ENCODE data around the gene TAS1R3.

TAS1R3 gene

GRCh38 chr1:1324524-1325287 is 6.4 kb upstream of the TAS1R3 start, which contains the start of the genes CPTP and INTS11:
Gene CPTP, plus strand, starts transcription at chr1:1324802. Its CDS starts 2,109 bp downstream, at chr1:1326911.
Gene INTS11, minus strand, starts transcription at chr1:1324660. Its CDS starts 52 bp downstream, at chr1:1324608.
- peak; percentile 99 for DNase-seq (ENCODE audit: low spot score)

GRCh38 chr1:1325288-1326074 is 5.6 kb upstream of the TAS1R3 start:
- DNase-seq (ENCODE audit: low spot score), result no peak

- DNase-seq (ENCODE audit: low spot score), result no peak
Measured at GRCh38 chr1:1326075-1326605, 4.9 kb upstream of the TAS1R3 start.

- DNase-seq (ENCODE audit: low spot score), result no peak
Measured at GRCh38 chr1:1327291-1327690, 3.8 kb upstream of the TAS1R3 start.

GRCh38 chr1:1328254-1328653 is 2.8 kb upstream of the TAS1R3 start:
- no peak for DNase-seq (ENCODE audit: low spot score)

- no peak for DNase-seq (ENCODE audit: low spot score)
Measured at GRCh38 chr1:1329304-1330210, 1.5 kb upstream of the TAS1R3 start.

- no peak for DNase-seq (ENCODE audit: low spot score)
Measured at GRCh38 chr1:1330366-1331067, 563 bp upstream of the TAS1R3 start.

GRCh38 chr1:1332031-1332755 is 1.1 kb downstream of the TAS1R3 start:
- DNase-seq (ENCODE audit: low spot score), result no peak

GRCh38 chr1:1332774-1333480 is 1.8 kb downstream of the TAS1R3 start:
- DNase-seq (ENCODE audit: low spot score), result no peak

- DNase-seq (ENCODE audit: low spot score), result no peak
Measured at GRCh38 chr1:1333551-1334241, 2.6 kb downstream of the TAS1R3 start.

GRCh38 chr1:1334835-1335234 is 3.8 kb downstream of the TAS1R3 start:
- no peak for DNase-seq (ENCODE audit: low spot score)

- no peak for DNase-seq (ENCODE audit: low spot score)
Measured at GRCh38 chr1:1335283-1335682, 4.2 kb downstream of the TAS1R3 start.

GRCh38 chr1:1335792-1336248 is 4.7 kb downstream of the TAS1R3 start:
- no peak for DNase-seq (ENCODE audit: low spot score)

- no peak for DNase-seq (ENCODE audit: low spot score)
Measured at GRCh38 chr1:1336446-1336845, 5.4 kb downstream of the TAS1R3 start.

GRCh38 chr1:1336931-1337792 is 6.1 kb downstream of the TAS1R3 start:
- no peak for DNase-seq (ENCODE audit: low spot score)

- DNase-seq (ENCODE audit: low spot score), result peak; percentile 78
Measured at GRCh38 chr1:1337793-1338147, 6.7 kb downstream of the TAS1R3 start.

GRCh38 chr1:1338278-1338677 is 7.2 kb downstream of the TAS1R3 start:
- no peak for DNase-seq (ENCODE audit: low spot score)

GRCh38 chr1:1340185-1340584 is 9.1 kb downstream of the TAS1R3 start:
- DNase-seq (ENCODE audit: low spot score), result no peak
